Sigmoid colon (tissue), 7 donors: ENCODE results near the gene CRTC3. TPM values are rescaled to one million over a fixed set of nuclear protein-coding genes. Genes with fewer than 3 reads are reported as not detected.
A peak's percentile ranks its signal among the peaks of the same experiment; 100 is the strongest.
"Not testable (repeated sequence)": the region's sequence is repeated elsewhere in the genome, so short reads cannot be mapped to it uniquely, and the experiment has no call there.

Experiments
- DNase-seq: peaks from one replicate; pipeline ENCODE4 v3.0.0-alpha.2; 2019
- H3K27ac ChIP-seq, 4 donors: fragments of 200-600 bp; sonication (generic); one replicate each; pipeline ENCODE4 v1.5.1; 2016 to 2019; ENCODE audit warnings: mild to moderate bottlenecking in 1 of 4
- H3K27me3 ChIP-seq, 3 donors: fragments of 200-600 bp; sonication (generic); one replicate each; pipeline ENCODE4 v1.5.1; 2019; ENCODE audit warnings: mild to moderate bottlenecking in 1 of 3
- H3K36me3 ChIP-seq, 4 donors: fragments of 200-600 bp; sonication (generic); one replicate each; pipeline ENCODE4 v1.5.1; 2016 to 2019
- H3K4me1 ChIP-seq, 4 donors: fragments of 200-600 bp; sonication (generic); one replicate each; pipeline ENCODE4 v1.5.1; 2017 to 2019
- H3K4me3 ChIP-seq, 4 donors: fragments of 200-600 bp; sonication (generic); one replicate each; pipeline ENCODE4 v1.5.1; 2017 to 2019; ENCODE audit warnings: mild to moderate bottlenecking in 2 of 4, moderate library complexity in 1 of 4
- H3K9me3 ChIP-seq, 4 donors: fragments of 200-600 bp in 3 of 4; sonication (generic) in 3 of 4; one replicate each; pipeline versions ENCODE4 v1.5.1 to v1.6.1; 2013 to 2019
- EP300 ChIP-seq, 4 donors: sonication (generic); formaldehyde crosslinking; IDR thresholded peaks; one replicate each; pipeline ENCODE4 v1.6.1; 2017; ENCODE audit warnings: antibody characterized with exemption in 4 of 4
- POLR2A ChIP-seq, 2 donors: fragments of 450-650 bp; IDR thresholded peaks; one replicate each; pipeline ENCODE4 v1.6.1; 2016; ENCODE audit warnings: antibody characterized with exemption in 2 of 2, mild to moderate bottlenecking in 2 of 2, moderate library complexity in 2 of 2
- POLR2AphosphoS5 ChIP-seq, 4 donors: sonication (generic); formaldehyde crosslinking; IDR thresholded peaks; one replicate each; pipeline ENCODE4 v1.6.1; 2017; ENCODE audit warnings: antibody characterized with exemption in 4 of 4
- WGBS, 2 donors: extraction: QIAGEN DNeasy Blood & Tissue Kit; methylation state at CpG; one replicate each; pipeline ENCODE4 v1.1.7; 2013; 5-methylcytosine and 5-hydroxymethylcytosine counted together
- intact Hi-C: fragments of 100-400 bp; cut with DNase I; formaldehyde crosslinking; loops from one replicate; pipeline ENCODE4 v1.15.1; 2023
- polyA plus RNA-seq, 3 donors: library from polyadenylated mRNA; stranded (reverse); fragments of 200-250 nt; gene quantifications; one replicate each; pipeline ENCODE4 v1.2.3, GENCODE V29; 2013
- total RNA-seq, 4 donors: library from RNA; depleted of rRNA; stranded (reverse); fragments of >200 nt; gene quantifications; one replicate each; pipeline ENCODE4 v1.1.0, GENCODE V29; 2016
- TF ChIP-seq, protein P1 (sequence below), 4 experiments: fragments of 450-650 bp in 3 of 4; fragments of 200-600 bp in 1 of 4; IDR thresholded peaks; one replicate each; pipeline ENCODE4 v1.5.1; 2016 to 2019; ENCODE audit warnings: antibody characterized with exemption in 4 of 4, mild to moderate bottlenecking in 3 of 4, moderate library complexity in 2 of 4
- donor health status: healthy with polysubstance abuse.
- donor health status: Bipolar disorder and iron deficiency.
- donor health status: healthy.

Gene CRTC3
- total and polyA plus RNA-seq, 7 donors = 5.4 to 64.0 (median 27.6) TPM

DNA sequence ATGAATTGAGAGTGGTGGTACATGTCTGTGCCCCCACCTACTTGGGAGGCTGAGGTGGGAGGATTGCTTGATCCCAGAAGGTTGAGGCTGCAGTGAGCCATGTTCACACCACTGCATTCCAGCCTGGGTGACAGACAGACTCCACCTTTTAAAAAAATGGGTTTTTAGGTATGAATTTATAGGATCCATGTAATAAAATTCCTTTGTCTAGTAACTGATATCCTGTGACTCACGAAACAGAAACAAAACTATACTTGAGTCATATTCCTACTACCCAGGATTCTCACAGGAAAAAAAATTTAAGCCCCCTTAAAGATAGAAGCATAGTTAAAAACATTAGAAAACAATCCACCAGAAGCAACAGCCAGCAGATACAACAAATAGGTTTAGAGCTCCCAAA lies 10.0 kb upstream of the CRTC3 start:
- TF ChIP-seq EP300 (IDR thresholded peaks at IDR 0.05) (no peak), POLR2AphosphoS5 (IDR thresholded peaks at IDR 0.05) (no peak), POLR2A (IDR thresholded peaks at IDR 0.05) (no peak)
- TF ChIP-seq, protein P1, sequence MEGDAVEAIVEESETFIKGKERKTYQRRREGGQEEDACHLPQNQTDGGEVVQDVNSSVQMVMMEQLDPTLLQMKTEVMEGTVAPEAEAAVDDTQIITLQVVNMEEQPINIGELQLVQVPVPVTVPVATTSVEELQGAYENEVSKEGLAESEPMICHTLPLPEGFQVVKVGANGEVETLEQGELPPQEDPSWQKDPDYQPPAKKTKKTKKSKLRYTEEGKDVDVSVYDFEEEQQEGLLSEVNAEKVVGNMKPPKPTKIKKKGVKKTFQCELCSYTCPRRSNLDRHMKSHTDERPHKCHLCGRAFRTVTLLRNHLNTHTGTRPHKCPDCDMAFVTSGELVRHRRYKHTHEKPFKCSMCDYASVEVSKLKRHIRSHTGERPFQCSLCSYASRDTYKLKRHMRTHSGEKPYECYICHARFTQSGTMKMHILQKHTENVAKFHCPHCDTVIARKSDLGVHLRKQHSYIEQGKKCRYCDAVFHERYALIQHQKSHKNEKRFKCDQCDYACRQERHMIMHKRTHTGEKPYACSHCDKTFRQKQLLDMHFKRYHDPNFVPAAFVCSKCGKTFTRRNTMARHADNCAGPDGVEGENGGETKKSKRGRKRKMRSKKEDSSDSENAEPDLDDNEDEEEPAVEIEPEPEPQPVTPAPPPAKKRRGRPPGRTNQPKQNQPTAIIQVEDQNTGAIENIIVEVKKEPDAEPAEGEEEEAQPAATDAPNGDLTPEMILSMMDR (IDR thresholded peaks at IDR 0.05) = no peak
- H3K4me1 ChIP-seq = no peaks in the 10 kb centered on the region
- no peaks in the 10 kb centered on the region for H3K27me3 ChIP-seq
- WGBS, 2 donors = 42 to 67% methylated on average over 1 of the region's 1 CpG
- H3K4me3 ChIP-seq = no peak overlapping the region
- no peaks in the 10 kb centered on the region for H3K9me3 ChIP-seq
- no peaks in the 10 kb centered on the region for H3K36me3 ChIP-seq
- intact Hi-C loops = no loop called here
- DNase-seq = no peak
- H3K27ac ChIP-seq = no peak overlapping the region

DNA sequence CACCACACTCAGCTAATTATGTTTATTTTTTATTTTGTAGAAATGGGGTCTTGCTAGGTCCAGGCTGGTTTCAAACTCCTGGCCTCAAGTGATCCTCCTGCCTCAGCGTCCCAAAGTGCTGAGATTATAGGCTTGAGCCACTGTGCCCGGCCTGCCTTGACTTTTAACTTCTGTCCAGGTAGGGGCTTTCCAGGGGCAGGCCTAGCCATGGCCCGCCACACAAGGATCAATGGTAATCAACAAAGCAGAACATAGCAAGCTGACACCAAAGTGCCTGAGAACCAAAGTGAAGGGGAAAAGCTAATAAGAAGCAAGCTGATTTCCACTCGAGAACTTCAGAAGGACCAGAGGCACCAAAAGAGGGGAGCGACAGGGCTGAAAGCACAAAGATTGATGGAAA lies 9.4 kb upstream of the CRTC3 start:
- H3K36me3 ChIP-seq = no peaks in the 10 kb centered on the region
- no peak for DNase-seq
- intact Hi-C loops = no loop called here
- 90 to 94% methylated on average over 5 of the region's 5 CpGs for WGBS, 2 donors
- no peaks in the 10 kb centered on the region for H3K27me3 ChIP-seq
- no peak overlapping the region for H3K4me3 ChIP-seq
- no peaks in the 10 kb centered on the region for H3K9me3 ChIP-seq
- no peak for TF ChIP-seq EP300 (IDR thresholded peaks at IDR 0.05)
- no peak for TF ChIP-seq POLR2A (IDR thresholded peaks at IDR 0.05)
- TF ChIP-seq POLR2AphosphoS5 (IDR thresholded peaks at IDR 0.05) = no peak
- TF ChIP-seq, protein P1 (IDR thresholded peaks at IDR 0.05) = no peak
- no peaks in the 10 kb centered on the region for H3K4me1 ChIP-seq
- H3K27ac ChIP-seq = no peak overlapping the region

DNA sequence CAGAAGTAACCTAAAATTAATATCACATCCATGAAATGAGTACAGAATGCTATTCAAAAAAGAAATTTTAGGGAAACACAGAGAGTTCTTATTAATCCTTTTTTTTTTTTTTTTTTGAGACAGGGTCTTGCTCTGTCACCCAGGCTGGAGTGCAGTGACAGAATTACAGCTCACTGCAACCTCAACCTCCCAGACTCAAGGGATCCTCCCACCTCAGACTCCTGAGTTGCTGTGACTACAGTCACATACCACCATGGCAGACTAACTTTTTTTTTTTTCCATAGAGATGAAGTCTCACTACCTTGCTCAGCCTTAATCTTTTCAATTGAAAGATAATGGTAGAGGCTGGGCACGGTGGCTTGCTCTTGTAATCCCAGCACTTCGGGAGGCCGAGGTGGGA lies 6.3 kb upstream of the CRTC3 start:
- WGBS, 2 donors = 92 to 97% methylated on average over 3 of the region's 3 CpGs
- H3K36me3 ChIP-seq = no peaks in the 10 kb centered on the region
- no peak for DNase-seq
- H3K27me3 ChIP-seq = no peaks in the 10 kb centered on the region
- H3K27ac ChIP-seq = no peak overlapping the region
- no peaks in the 10 kb centered on the region for H3K9me3 ChIP-seq
- H3K4me3 ChIP-seq = no peak overlapping the region
- intact Hi-C loops = no loop called here
- no peaks in the 10 kb centered on the region for H3K4me1 ChIP-seq
- TF ChIP-seq, protein P1 (IDR thresholded peaks at IDR 0.05) = no peak
- TF ChIP-seq EP300 (IDR thresholded peaks at IDR 0.05) (no peak), POLR2A (IDR thresholded peaks at IDR 0.05) (no peak), POLR2AphosphoS5 (IDR thresholded peaks at IDR 0.05) (no peak)

DNA sequence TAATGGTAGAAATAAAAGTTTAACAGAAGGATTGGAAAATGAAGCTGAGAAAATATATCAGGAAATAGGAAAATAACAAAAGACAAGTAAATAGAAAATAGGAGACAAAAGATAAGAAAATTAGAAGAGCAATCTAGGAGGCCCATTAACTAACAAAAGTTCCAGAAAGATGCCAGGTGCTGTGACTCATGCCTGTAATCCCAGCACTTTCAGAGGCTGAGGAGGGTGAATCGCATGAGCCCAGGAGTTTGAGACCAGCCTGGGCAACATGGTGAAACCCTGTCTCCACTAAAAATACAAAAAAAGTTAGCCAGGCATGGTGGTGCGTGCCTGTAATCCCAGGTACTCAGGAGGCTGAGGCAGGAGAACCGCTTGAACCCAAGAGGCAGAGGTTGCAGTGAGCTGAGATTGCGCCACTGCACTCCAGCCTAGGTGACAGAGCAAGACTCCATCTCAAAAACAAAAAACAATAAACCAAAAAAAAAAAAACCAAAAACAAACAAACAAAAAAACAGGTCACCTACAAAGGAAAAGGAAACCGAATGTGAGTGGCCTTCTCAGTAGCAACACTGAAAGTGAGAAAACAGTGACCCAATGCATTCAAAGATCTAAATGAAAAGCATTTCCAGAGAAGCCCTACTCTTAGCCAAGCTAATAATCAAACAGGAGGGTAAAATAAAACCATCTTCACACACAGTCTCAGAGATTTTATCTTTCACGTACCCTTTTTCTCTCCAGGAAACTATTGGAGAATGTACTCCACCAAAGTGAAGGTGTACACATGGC lies 5.5 kb upstream of the CRTC3 start:
- H3K4me3 ChIP-seq, H3K36me3 ChIP-seq, H3K4me1 ChIP-seq, H3K27me3 ChIP-seq, DNase-seq, H3K9me3 ChIP-seq, intact Hi-C loops, H3K27ac ChIP-seq: not testable (repeated sequence)
- WGBS, 2 donors = 90 to 91% methylated on average over 6 of the region's 6 CpGs

DNA sequence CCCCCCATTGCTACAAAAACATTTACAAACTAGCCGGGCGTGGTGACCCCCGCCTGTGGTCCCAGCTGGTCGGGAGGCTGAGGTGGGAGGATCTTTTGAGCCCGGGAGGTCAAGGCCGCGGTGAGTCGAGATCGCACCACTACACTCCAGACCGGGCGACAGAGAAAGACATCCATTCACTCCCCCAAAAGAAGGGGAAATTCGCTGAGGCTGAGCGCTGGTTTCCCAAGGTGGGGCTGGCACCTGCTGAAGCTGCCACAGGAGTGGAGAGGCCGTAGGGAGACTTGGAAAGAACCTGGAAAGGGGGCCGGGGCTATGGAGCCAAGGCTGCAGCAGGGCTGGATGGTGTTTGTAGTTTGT lies 732 bp upstream of the CRTC3 start:
- Histone ChIP-seq H3K36me3 (no peaks in the 10 kb centered on the region), H3K4me3 (peak overlapping the region; percentile 73 to 83 (median 78)), H3K4me1 (peaks cover 0 to 35% (median 34%) of the 10 kb centered on the region in 4 donors), H3K9me3 (no peaks in the 10 kb centered on the region), H3K27me3 (no peaks in the 10 kb centered on the region), H3K27ac (peak overlapping the region; percentile 94 to 99 (median 96))
- TF ChIP-seq EP300 (IDR thresholded peaks at IDR 0.05) = no peak
- no peak for DNase-seq
- intact Hi-C loops = loop anchor here (2.0 kb wide), 1 partner anchor 92 kb away; no protein-coding TSS in a partner anchor
- WGBS, 2 donors = 74 to 88% methylated on average over 15 of the region's 15 CpGs
